ENCODE results near the gene LCN6. TPM values are rescaled to one million over a fixed set of nuclear protein-coding genes. Genes with fewer than 3 reads are reported as not detected.

The LCN6 gene
- total and polyA plus RNA-seq, 10 of the 15 experiments (the other 5 are each of a cell fraction or from before 2014, with no cell fraction given): not detected

DNA sequence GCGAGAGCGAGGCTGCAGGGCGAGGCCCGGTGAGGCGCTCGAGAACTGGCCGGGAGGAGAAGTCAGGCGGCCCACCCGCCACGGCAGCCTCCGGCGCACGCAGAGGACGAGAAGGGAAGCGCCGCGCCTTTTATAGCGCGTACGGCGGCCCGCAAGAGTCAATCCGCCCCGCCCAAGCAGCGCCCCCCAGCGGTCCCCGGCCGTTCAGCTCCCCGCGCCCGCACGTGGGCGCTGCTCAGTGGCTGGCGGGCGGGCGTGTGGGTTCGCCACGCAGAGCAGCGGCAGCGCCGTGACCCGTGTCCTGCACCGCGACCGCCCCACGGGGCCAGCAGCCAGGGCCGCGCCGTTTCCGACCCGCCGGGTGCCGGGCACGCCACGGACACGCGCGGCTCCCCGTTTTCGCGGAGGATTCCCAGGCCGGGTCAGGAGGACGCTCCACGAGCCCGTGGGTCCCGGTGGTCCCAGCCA is 20.2 kb downstream of the LCN6 start (continued):
- TF ChIP-seq, protein P1, sequence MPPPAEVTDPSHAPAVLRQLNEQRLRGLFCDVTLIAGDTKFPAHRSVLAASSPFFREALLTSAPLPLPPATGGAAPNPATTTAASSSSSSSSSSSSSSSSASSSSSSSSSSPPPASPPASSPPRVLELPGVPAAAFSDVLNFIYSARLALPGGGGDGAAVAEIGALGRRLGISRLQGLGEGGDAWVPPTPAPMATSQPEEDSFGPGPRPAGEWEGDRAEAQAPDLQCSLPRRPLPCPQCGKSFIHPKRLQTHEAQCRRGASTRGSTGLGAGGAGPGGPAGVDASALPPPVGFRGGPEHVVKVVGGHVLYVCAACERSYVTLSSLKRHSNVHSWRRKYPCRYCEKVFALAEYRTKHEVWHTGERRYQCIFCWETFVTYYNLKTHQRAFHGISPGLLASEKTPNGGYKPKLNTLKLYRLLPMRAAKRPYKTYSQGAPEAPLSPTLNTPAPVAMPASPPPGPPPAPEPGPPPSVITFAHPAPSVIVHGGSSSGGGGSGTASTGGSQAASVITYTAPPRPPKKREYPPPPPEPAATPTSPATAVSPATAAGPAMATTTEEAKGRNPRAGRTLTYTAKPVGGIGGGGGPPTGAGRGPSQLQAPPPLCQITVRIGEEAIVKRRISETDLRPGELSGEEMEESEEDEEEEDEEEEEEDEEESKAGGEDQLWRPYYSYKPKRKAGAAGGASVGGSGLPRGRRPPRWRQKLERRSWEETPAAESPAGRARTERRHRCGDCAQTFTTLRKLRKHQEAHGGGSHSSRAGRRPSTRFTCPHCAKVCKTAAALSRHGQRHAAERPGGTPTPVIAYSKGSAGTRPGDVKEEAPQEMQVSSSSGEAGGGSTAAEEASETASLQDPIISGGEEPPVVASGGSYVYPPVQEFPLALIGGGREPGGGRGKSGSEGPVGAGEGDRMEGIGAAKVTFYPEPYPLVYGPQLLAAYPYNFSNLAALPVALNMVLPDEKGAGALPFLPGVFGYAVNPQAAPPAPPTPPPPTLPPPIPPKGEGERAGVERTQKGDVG (CRISPR knock-in tag; IDR thresholded peaks at IDR 0.05): no peak
- TF ChIP-seq, protein P2, sequence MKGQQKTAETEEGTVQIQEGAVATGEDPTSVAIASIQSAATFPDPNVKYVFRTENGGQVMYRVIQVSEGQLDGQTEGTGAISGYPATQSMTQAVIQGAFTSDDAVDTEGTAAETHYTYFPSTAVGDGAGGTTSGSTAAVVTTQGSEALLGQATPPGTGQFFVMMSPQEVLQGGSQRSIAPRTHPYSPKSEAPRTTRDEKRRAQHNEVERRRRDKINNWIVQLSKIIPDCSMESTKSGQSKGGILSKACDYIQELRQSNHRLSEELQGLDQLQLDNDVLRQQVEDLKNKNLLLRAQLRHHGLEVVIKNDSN (IDR thresholded peaks at IDR 0.05; ENCODE audit: borderline replicate concordance, extremely low read length, insufficient read depth, low read depth, low read length): peak; percentile 73
- TF ChIP-seq SMAD5 (IDR thresholded peaks at IDR 0.05; ENCODE audit: low read depth) (peak; percentile 98), KDM1A (IDR thresholded peaks at IDR 0.05; ENCODE audit: borderline replicate concordance) (no peak), CREB1 (IDR thresholded peaks at IDR 0.05; ENCODE audit: low read depth) (peak; percentile 94), FOS (IDR thresholded peaks at IDR 0.05; ENCODE audit: borderline replicate concordance, extremely low read depth, insufficient read length) (no peak), NFXL1 (IDR thresholded peaks at IDR 0.05; ENCODE audit: borderline replicate concordance) (peak; percentile 85), CEBPB (IDR thresholded peaks at IDR 0.05; ENCODE audit: borderline replicate concordance in 1 of 2, low read depth in 2 of 2, low read length in 2 of 2) (no peak), LARP7 (IDR thresholded peaks at IDR 0.05) (peak; percentile 94), RUNX3 (IDR thresholded peaks at IDR 0.05; ENCODE audit: low read length) (peak; percentile 76), ZNF384 (IDR thresholded peaks at IDR 0.05; ENCODE audit: borderline replicate concordance, low read depth, low read length) (0 out of 2 replicates have a peak, but pooled peaks have one; percentile 23), RB1 (IDR thresholded peaks at IDR 0.05; ENCODE audit: borderline replicate concordance) (peak; percentile 86; the same call in 1 of the 2 replicates), ZBED1 (IDR thresholded peaks at IDR 0.05; ENCODE audit: borderline replicate concordance) (no peak), MEF2B (IDR thresholded peaks at IDR 0.05; ENCODE audit: partially characterized antibody, poor library complexity, severe bottlenecking) (peak; percentile 41)
- TF ChIP-seq, protein P3, sequence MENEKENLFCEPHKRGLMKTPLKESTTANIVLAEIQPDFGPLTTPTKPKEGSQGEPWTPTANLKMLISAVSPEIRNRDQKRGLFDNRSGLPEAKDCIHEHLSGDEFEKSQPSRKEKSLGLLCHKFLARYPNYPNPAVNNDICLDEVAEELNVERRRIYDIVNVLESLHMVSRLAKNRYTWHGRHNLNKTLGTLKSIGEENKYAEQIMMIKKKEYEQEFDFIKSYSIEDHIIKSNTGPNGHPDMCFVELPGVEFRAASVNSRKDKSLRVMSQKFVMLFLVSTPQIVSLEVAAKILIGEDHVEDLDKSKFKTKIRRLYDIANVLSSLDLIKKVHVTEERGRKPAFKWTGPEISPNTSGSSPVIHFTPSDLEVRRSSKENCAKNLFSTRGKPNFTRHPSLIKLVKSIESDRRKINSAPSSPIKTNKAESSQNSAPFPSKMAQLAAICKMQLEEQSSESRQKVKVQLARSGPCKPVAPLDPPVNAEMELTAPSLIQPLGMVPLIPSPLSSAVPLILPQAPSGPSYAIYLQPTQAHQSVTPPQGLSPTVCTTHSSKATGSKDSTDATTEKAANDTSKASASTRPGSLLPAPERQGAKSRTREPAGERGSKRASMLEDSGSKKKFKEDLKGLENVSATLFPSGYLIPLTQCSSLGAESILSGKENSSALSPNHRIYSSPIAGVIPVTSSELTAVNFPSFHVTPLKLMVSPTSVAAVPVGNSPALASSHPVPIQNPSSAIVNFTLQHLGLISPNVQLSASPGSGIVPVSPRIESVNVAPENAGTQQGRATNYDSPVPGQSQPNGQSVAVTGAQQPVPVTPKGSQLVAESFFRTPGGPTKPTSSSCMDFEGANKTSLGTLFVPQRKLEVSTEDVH (IDR thresholded peaks at IDR 0.05; ENCODE audit: low read depth, partially characterized antibody): no peak
- TF ChIP-seq, protein P4, sequence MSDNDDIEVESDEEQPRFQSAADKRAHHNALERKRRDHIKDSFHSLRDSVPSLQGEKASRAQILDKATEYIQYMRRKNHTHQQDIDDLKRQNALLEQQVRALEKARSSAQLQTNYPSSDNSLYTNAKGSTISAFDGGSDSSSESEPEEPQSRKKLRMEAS (IDR thresholded peaks at IDR 0.05; ENCODE audit: low read depth, low read length): peak; percentile 96
- TF ChIP-seq, protein P5, sequence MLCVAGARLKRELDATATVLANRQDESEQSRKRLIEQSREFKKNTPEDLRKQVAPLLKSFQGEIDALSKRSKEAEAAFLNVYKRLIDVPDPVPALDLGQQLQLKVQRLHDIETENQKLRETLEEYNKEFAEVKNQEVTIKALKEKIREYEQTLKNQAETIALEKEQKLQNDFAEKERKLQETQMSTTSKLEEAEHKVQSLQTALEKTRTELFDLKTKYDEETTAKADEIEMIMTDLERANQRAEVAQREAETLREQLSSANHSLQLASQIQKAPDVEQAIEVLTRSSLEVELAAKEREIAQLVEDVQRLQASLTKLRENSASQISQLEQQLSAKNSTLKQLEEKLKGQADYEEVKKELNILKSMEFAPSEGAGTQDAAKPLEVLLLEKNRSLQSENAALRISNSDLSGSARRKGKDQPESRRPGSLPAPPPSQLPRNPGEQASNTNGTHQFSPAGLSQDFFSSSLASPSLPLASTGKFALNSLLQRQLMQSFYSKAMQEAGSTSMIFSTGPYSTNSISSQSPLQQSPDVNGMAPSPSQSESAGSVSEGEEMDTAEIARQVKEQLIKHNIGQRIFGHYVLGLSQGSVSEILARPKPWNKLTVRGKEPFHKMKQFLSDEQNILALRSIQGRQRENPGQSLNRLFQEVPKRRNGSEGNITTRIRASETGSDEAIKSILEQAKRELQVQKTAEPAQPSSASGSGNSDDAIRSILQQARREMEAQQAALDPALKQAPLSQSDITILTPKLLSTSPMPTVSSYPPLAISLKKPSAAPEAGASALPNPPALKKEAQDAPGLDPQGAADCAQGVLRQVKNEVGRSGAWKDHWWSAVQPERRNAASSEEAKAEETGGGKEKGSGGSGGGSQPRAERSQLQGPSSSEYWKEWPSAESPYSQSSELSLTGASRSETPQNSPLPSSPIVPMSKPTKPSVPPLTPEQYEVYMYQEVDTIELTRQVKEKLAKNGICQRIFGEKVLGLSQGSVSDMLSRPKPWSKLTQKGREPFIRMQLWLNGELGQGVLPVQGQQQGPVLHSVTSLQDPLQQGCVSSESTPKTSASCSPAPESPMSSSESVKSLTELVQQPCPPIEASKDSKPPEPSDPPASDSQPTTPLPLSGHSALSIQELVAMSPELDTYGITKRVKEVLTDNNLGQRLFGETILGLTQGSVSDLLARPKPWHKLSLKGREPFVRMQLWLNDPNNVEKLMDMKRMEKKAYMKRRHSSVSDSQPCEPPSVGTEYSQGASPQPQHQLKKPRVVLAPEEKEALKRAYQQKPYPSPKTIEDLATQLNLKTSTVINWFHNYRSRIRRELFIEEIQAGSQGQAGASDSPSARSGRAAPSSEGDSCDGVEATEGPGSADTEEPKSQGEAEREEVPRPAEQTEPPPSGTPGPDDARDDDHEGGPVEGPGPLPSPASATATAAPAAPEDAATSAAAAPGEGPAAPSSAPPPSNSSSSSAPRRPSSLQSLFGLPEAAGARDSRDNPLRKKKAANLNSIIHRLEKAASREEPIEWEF (IDR thresholded peaks at IDR 0.05; ENCODE audit: insufficient replicate concordance, low read depth, low read length): no peak
